K562 treated with DMSO at 1 percent for 24 hours (cell line): ENCODE measurements around the gene NHERF2. TPM values are rescaled to one million over a fixed set of nuclear protein-coding genes. Genes with fewer than 3 reads are reported as not detected.

ENCODE experiments used
- total RNA-seq: library from RNA; unstranded; fragments of 300-600 nt; gene quantifications from 2 replicates; pipeline ENCODE4 v1.2.3, GENCODE V29; 2022; ENCODE audit warnings: low read depth; ENCODE audit not compliant: insufficient read depth

NHERF2 gene
- 28.4 and 30.8 TPM in 2 replicates for total RNA-seq

GRCh38 chr16:2026461-2027023 lies at the start of gene NHERF2:
NHERF2 (plus strand) TSS chr16:2026902; CDS start chr16:2027006, 104 bp downstream.

GRCh38 chr16:1981398-1981836 lies 45.3 kb upstream of the NHERF2 start, which contains the start of gene NOXO1:
NOXO1 (minus strand) TSS chr16:1981469; CDS start chr16:1981179, 290 bp downstream.

GRCh38 chr16:1983544-1984346 lies 43.0 kb upstream of the NHERF2 start, which contains the start of gene GFER:
GFER (plus strand) TSS chr16:1984193; CDS start chr16:1984219, 26 bp downstream.

GRCh38 chr16:1989209-1990100 lies 37.2 kb upstream of the NHERF2 start, which contains the start of gene SYNGR3:
SYNGR3 (plus strand) TSS chr16:1989970; CDS start chr16:1990103, 133 bp downstream.

GRCh38 chr16:2009791-2010510 lies 16.8 kb upstream of the NHERF2 start, which contains the start of gene ZNF598:
ZNF598 (minus strand) TSS chr16:2009821.

GRCh38 chr16:2019518-2019920 lies 7.2 kb upstream of the NHERF2 start, which contains the start of gene NPW:
NPW (plus strand) TSS chr16:2019785.

GRCh38 chr16:2047330-2048115 lies 20.8 kb downstream of the NHERF2 start, which contains the start of the genes NTHL1 and TSC2:
NTHL1 (minus strand) TSS chr16:2047834; CDS start chr16:2047823, 11 bp downstream.
TSC2 (plus strand) TSS chr16:2047985; CDS start chr16:2048616, 631 bp downstream.

Other genes starting within 250 kb of the NHERF2 start
- gene SPSB3, start 244.3 kb upstream of the NHERF2 start, total RNA-seq: 85.1 and 96.8 TPM in 2 replicates
- 178 and 198 TPM in 2 replicates for gene NUBP2, start 243.9 kb upstream of the NHERF2 start, total RNA-seq
- gene IGFALS, start 233.2 kb upstream of the NHERF2 start, total RNA-seq: 0.36 and 0.50 TPM in 2 replicates
- gene HAGH, start 200.1 kb upstream of the NHERF2 start, total RNA-seq: 95.7 and 105 TPM in 2 replicates
- 30.8 and 34.7 TPM in 2 replicates for gene FAHD1, start 199.7 kb upstream of the NHERF2 start, total RNA-seq
- gene MEIOB, start 154.7 kb upstream of the NHERF2 start, total RNA-seq: 40.7 and 42.1 TPM in 2 replicates
- gene HS3ST6, start 108.5 kb upstream of the NHERF2 start, total RNA-seq: not detected in 2 replicates
- gene MSRB1, start 83.7 kb upstream of the NHERF2 start, total RNA-seq: 194 and 209 TPM in 2 replicates
- 0.23 and 0.29 TPM in 2 replicates for gene RPL3L, start 72.2 kb upstream of the NHERF2 start, total RNA-seq
- gene NDUFB10, start 67.4 kb upstream of the NHERF2 start, total RNA-seq: 256 and 274 TPM in 2 replicates
- gene RPS2, start 62.1 kb upstream of the NHERF2 start, total RNA-seq: 6,981 and 7,733 TPM in 2 replicates
- gene RNF151, start 60.0 kb upstream of the NHERF2 start, total RNA-seq: not detected in 2 replicates
- gene TBL3, start 54.8 kb upstream of the NHERF2 start, total RNA-seq: 59.5 and 67.9 TPM in 2 replicates
- not detected in 2 replicates for gene NOXO1, start 45.4 kb upstream of the NHERF2 start, total RNA-seq
- 56.1 and 57.0 TPM in 2 replicates for gene GFER, start 42.7 kb upstream of the NHERF2 start, total RNA-seq
- 42.4 and 48.1 TPM in 2 replicates for gene SYNGR3, start 36.9 kb upstream of the NHERF2 start, total RNA-seq
- gene ZNF598, start 17.1 kb upstream of the NHERF2 start, total RNA-seq: 111 and 123 TPM in 2 replicates
- 3.2 and 4.2 TPM in 2 replicates for gene NPW, start 7.1 kb upstream of the NHERF2 start, total RNA-seq
- gene NTHL1, start 20.9 kb downstream of the NHERF2 start, total RNA-seq: 31.0 and 36.5 TPM in 2 replicates
- gene TSC2, start 21.1 kb downstream of the NHERF2 start, total RNA-seq: 69.9 and 72.9 TPM in 2 replicates
- 95.2 and 111 TPM in 2 replicates for gene PKD1, start 109.0 kb downstream of the NHERF2 start, total RNA-seq
- gene RAB26, start 121.7 kb downstream of the NHERF2 start, total RNA-seq: 4.4 and 5.8 TPM in 2 replicates
- 114 and 120 TPM in 2 replicates for gene TRAF7, start 128.9 kb downstream of the NHERF2 start, total RNA-seq
- gene CASKIN1, start 169.7 kb downstream of the NHERF2 start, total RNA-seq: 2.6 and 3.7 TPM in 2 replicates
- 58.9 and 88.9 TPM in 2 replicates for gene MLST8, start 178.6 kb downstream of the NHERF2 start, total RNA-seq
- 12.8 and 15.0 TPM in 2 replicates for gene BRICD5, start 184.0 kb downstream of the NHERF2 start, total RNA-seq
- gene PGP, start 187.9 kb downstream of the NHERF2 start, total RNA-seq: 90.8 and 100 TPM in 2 replicates
- gene E4F1, start 196.7 kb downstream of the NHERF2 start, total RNA-seq: 49.6 and 60.2 TPM in 2 replicates
- gene DNASE1L2, start 209.5 kb downstream of the NHERF2 start, total RNA-seq: 5.9 and 7.8 TPM in 2 replicates
- gene ECI1, start 224.7 kb downstream of the NHERF2 start, total RNA-seq: 445 and 473 TPM in 2 replicates
- gene RNPS1, start 241.2 kb downstream of the NHERF2 start, total RNA-seq: 229 and 242 TPM in 2 replicates